Measurements from ENCODE around the gene TUBA1A. TPM values are rescaled to one million over a fixed set of nuclear protein-coding genes. Genes with fewer than 3 reads are reported as not detected.
"Not testable (repeated sequence)": the region's sequence is repeated elsewhere in the genome, so short reads cannot be mapped to it uniquely, and the experiment has no call there.

The TUBA1A gene
- total and polyA plus RNA-seq, 5 donors from 2014 or later, result 213 to 298 (median 250) TPM

DNA sequence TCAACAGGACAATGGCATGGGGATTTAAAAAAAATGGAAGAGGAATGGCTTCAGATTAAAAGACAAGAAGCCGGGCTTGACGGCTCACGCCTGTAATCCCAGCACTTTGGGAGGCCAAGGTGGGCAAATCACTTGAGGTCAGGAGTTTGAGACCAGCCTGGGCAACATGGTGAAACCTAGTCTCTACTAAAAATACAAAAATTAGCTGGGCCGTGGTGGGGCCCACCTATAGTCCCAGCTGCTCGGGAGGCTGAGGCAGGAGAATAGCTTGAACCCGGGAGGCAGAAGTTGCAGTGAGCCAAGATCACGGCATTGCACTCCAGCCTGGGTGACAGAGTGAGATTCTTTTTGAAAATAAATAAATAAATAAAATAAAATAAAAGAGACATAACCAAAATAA, 21.8 kb upstream of the TUBA1A start:
- H3K36me3 Mint-ChIP-seq; H3K4me1 ChIP-seq (ENCODE audit: control insufficient read depth, insufficient read depth, low read length, poor library complexity, severe bottlenecking); H3K27me3 ChIP-seq (ENCODE audit: control insufficient read depth, insufficient read depth, low read length); H3K4me3 Mint-ChIP-seq; H3K27ac Mint-ChIP-seq; H3K27ac ChIP-seq (ENCODE audit: insufficient read depth, low read length, poor library complexity, severe bottlenecking); H3K4me1 Mint-ChIP-seq; H3K9me3 ChIP-seq (ENCODE audit: control insufficient read depth in 2 of 2, low read length in 2 of 2); ATAC-seq (ENCODE audit: low read depth in 2 of 2); H3K9me3 Mint-ChIP-seq; H3K4me3 ChIP-seq (ENCODE audit: low read depth, low read length); H3K36me3 ChIP-seq (ENCODE audit: control insufficient read depth, insufficient read depth, low read length); DNase-seq: not testable (repeated sequence)
- H3K27me3 Mint-ChIP-seq, result peaks cover 16% of the 10 kb centered on the region

DNA sequence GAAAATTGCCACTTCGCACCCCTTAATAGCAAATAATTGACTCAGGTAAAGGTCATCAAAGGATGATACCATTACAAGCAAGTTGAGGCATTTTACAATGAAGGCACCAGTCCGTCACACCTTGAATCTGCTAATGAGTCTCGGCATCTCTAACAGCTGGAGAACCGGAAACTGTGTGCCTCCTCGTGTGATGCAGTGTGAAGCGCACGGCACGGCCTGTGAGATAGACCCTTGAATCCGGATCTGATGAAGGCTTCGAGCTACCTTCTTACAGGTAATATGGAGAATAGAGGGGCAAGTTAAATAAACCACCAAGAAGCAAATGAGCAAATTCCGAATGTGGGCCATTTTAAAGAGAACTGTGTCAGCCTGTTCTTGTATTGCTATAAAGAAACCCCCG, 19.8 kb upstream of the TUBA1A start:
- Histone ChIP-seq H3K4me3 (ENCODE audit: low read depth, low read length) (no peak overlapping the region), H3K27me3 (ENCODE audit: control insufficient read depth, insufficient read depth, low read length) (peaks cover 3% of the 10 kb centered on the region), H3K9me3 (ENCODE audit: control insufficient read depth in 2 of 2, low read length in 2 of 2) (no peaks in the 10 kb centered on the region), H3K27ac (ENCODE audit: insufficient read depth, low read length, poor library complexity, severe bottlenecking) (no peak overlapping the region), H3K4me1 (ENCODE audit: control insufficient read depth, insufficient read depth, low read length, poor library complexity, severe bottlenecking) (no peaks in the 10 kb centered on the region), H3K36me3 (ENCODE audit: control insufficient read depth, insufficient read depth, low read length) (no peaks in the 10 kb centered on the region)
- Mint-ChIP-seq H3K4me1 (no peaks in the 10 kb centered on the region), H3K4me3 (no peak overlapping the region), H3K27me3 (peaks cover 13% of the 10 kb centered on the region), H3K36me3 (no peaks in the 10 kb centered on the region), H3K9me3 (peaks cover 0 to 2% (median 0%) of the 10 kb centered on the region in 7 donors), H3K27ac (no peak overlapping the region)
- DNase-seq, result no peak
- no peak for ATAC-seq (ENCODE audit: low read depth in 2 of 2)

DNA sequence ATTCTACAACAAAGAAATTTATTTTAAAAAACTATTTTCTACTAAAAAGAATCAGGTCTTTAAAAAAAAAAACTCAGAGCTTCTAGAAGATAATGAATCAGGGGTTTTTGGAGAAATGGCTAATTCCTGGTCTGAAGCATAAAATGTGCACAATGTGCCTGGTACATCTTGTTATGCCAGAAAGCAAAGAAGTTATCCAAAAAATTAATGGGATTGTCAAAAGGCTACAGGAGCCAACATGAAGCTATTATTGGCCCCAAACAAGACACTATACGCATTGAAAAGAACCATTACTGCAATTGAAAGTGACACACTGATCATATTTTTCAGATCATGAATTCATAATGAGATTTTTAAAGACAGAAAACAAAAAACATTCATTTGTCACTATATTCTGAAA, 19.3 kb upstream of the TUBA1A start:
- no peaks in the 10 kb centered on the region for H3K36me3 Mint-ChIP-seq
- no peak for DNase-seq
- H3K4me3 ChIP-seq (ENCODE audit: low read depth, low read length), result no peak overlapping the region
- peaks cover 13% of the 10 kb centered on the region for H3K27me3 Mint-ChIP-seq
- H3K4me1 Mint-ChIP-seq, result no peaks in the 10 kb centered on the region
- H3K4me3 Mint-ChIP-seq, result no peak overlapping the region
- H3K9me3 ChIP-seq (ENCODE audit: control insufficient read depth in 2 of 2, low read length in 2 of 2), result no peaks in the 10 kb centered on the region
- H3K36me3 ChIP-seq (ENCODE audit: control insufficient read depth, insufficient read depth, low read length), result no peaks in the 10 kb centered on the region
- no peaks in the 10 kb centered on the region for H3K4me1 ChIP-seq (ENCODE audit: control insufficient read depth, insufficient read depth, low read length, poor library complexity, severe bottlenecking)
- no peak overlapping the region for H3K27ac Mint-ChIP-seq
- no peak overlapping the region for H3K27ac ChIP-seq (ENCODE audit: insufficient read depth, low read length, poor library complexity, severe bottlenecking)
- ATAC-seq (ENCODE audit: low read depth in 2 of 2), result no peak
- peaks cover 3% of the 10 kb centered on the region for H3K27me3 ChIP-seq (ENCODE audit: control insufficient read depth, insufficient read depth, low read length)
- peaks cover 0 to 2% (median 0%) of the 10 kb centered on the region in 7 donors for H3K9me3 Mint-ChIP-seq

DNA sequence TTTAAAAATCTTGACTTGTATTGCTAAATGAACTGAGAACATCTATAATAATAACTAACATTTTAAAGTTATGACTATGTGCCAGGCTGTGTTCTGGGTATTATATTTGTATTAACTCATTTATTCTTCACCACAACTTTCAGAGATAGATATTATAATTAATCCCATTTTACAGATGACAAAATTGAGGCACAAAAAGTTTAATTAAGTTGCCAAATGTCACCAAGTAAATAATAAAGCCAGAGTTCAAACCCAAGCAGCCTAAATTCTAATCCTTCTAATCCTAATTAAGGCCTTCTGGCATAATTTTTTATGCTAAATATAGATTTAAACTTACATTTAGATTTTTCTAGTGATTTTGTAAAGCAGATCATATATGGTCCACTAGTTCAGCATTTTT, 17.5 kb upstream of the TUBA1A start:
- peaks cover 1 to 6% (median 4%) of the 10 kb centered on the region in 4 donors for H3K4me1 Mint-ChIP-seq

DNA sequence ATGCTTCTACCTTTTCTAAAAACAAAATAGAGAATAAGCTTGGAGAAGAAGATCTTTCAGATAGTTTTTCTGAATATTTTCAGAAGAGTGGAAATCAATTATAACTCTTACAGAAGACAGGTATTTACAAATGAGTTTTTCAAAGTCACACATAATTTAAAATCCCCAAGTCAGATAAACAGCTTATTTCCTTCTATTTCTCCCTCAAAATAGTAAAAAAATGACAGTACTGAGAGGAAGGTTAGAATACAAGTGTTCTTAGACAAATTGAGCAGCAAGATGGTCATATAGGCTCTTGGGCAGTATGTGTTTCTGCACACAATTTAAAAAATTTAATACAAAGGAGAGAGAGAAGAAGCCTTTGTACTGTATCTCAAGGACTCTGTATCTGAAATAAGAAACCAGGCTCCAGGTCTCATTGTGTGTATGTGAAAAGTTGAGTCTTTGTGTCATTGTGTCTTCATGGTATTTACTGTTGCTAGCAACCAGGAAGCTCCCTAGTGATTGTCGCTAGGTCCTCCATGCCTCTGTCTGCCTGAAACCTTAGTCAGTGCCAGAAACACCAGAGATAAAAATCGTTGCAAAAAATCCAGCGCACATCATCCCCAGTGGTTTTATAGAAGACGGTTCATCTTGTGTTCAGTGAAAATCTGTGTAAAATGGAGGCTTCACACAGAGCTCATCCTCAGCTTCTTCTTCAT, 12.9 kb upstream of the TUBA1A start:
- DNase-seq (no peak), ATAC-seq (ENCODE audit: low read depth in 2 of 2) (no peak)
- H3K27ac ChIP-seq (ENCODE audit: insufficient read depth, low read length, poor library complexity, severe bottlenecking), result no peak overlapping the region
- peaks cover 5% of the 10 kb centered on the region for H3K27me3 Mint-ChIP-seq
- H3K4me1 ChIP-seq (ENCODE audit: control insufficient read depth, insufficient read depth, low read length, poor library complexity, severe bottlenecking), result peaks cover 5% of the 10 kb centered on the region
- H3K4me1 Mint-ChIP-seq, result peaks cover 6 to 10% (median 9%) of the 10 kb centered on the region in 4 donors
- H3K4me3 Mint-ChIP-seq, result no peak overlapping the region
- H3K36me3 Mint-ChIP-seq, result no peaks in the 10 kb centered on the region
- peaks cover 5% of the 10 kb centered on the region for H3K27me3 ChIP-seq (ENCODE audit: control insufficient read depth, insufficient read depth, low read length)
- H3K4me3 ChIP-seq (ENCODE audit: low read depth, low read length), result no peak overlapping the region
- peak overlapping the region in 1 of 3 donors; percentile 23 for H3K27ac Mint-ChIP-seq
- H3K36me3 ChIP-seq (ENCODE audit: control insufficient read depth, insufficient read depth, low read length), result no peaks in the 10 kb centered on the region
- H3K9me3 Mint-ChIP-seq, result peaks cover 0 to 2% (median 0%) of the 10 kb centered on the region in 7 donors
- no peaks in the 10 kb centered on the region for H3K9me3 ChIP-seq (ENCODE audit: control insufficient read depth in 2 of 2, low read length in 2 of 2)

More for the DNA sequence above, 17.5 kb upstream of the TUBA1A start:
- ATAC-seq (ENCODE audit: low read depth in 2 of 2) (no peak), DNase-seq (no peak)
- no peak overlapping the region for H3K27ac Mint-ChIP-seq
- Histone ChIP-seq H3K27ac (ENCODE audit: insufficient read depth, low read length, poor library complexity, severe bottlenecking) (no peak overlapping the region), H3K9me3 (ENCODE audit: control insufficient read depth in 2 of 2, low read length in 2 of 2) (no peaks in the 10 kb centered on the region), H3K4me1 (ENCODE audit: control insufficient read depth, insufficient read depth, low read length, poor library complexity, severe bottlenecking) (peaks cover under 1% of the 10 kb centered on the region), H3K36me3 (ENCODE audit: control insufficient read depth, insufficient read depth, low read length) (no peaks in the 10 kb centered on the region), H3K27me3 (ENCODE audit: control insufficient read depth, insufficient read depth, low read length) (peaks cover 5% of the 10 kb centered on the region), H3K4me3 (ENCODE audit: low read depth, low read length) (no peak overlapping the region)
- H3K36me3 Mint-ChIP-seq, result no peaks in the 10 kb centered on the region
- peaks cover 16% of the 10 kb centered on the region for H3K27me3 Mint-ChIP-seq
- peaks cover 0 to 2% (median 0%) of the 10 kb centered on the region in 7 donors for H3K9me3 Mint-ChIP-seq
- no peak overlapping the region for H3K4me3 Mint-ChIP-seq

DNA sequence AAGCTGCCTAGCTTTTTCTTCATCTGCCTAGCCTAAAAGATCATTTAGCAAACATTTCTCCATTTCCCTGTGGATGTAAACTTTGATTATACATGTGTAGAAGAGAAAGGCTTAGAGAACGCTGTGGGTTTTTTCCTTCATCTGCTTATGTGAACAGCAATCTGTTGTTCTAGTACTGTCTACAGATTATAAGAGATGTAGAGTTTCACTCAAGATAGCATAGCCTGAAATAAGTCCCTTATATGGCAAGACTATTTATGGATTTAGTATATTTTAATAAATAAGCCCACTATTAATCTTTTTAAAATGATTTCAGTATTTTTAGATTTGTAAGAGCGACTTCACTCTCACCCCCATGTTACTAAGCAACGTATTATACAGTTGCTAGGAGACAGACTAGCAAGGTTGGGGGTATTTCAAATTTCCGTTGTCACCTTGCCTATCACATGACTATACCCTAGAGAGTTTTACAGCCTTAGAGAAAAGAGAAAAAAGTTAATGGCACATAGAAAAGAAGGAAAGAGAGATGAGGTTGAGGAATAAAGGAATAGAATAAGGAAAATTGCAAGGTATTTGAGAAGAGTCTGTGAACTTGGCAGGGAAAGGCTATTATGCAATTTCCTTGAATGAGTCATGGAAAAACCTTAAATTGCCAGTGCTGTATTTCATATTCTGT, 12.2 kb upstream of the TUBA1A start:
- ATAC-seq (ENCODE audit: low read depth in 2 of 2) (peak; percentile 86 to 87), DNase-seq (peak in 2 of 3 donors; percentile 49 to 56)
- Mint-ChIP-seq H3K4me3 (no peak overlapping the region), H3K27me3 (peaks cover 5% of the 10 kb centered on the region), H3K27ac (peak overlapping the region in 1 of 3 donors; percentile 23), H3K36me3 (no peaks in the 10 kb centered on the region), H3K9me3 (peaks cover 0 to 2% (median 0%) of the 10 kb centered on the region in 7 donors), H3K4me1 (peaks cover 6 to 10% (median 9%) of the 10 kb centered on the region in 4 donors)
- peaks cover 5% of the 10 kb centered on the region for H3K27me3 ChIP-seq (ENCODE audit: control insufficient read depth, insufficient read depth, low read length)
- no peaks in the 10 kb centered on the region for H3K9me3 ChIP-seq (ENCODE audit: control insufficient read depth in 2 of 2, low read length in 2 of 2)
- no peak overlapping the region for H3K4me3 ChIP-seq (ENCODE audit: low read depth, low read length)
- H3K36me3 ChIP-seq (ENCODE audit: control insufficient read depth, insufficient read depth, low read length), result no peaks in the 10 kb centered on the region
- H3K4me1 ChIP-seq (ENCODE audit: control insufficient read depth, insufficient read depth, low read length, poor library complexity, severe bottlenecking), result peaks cover 5% of the 10 kb centered on the region
- no peak overlapping the region for H3K27ac ChIP-seq (ENCODE audit: insufficient read depth, low read length, poor library complexity, severe bottlenecking)

DNA sequence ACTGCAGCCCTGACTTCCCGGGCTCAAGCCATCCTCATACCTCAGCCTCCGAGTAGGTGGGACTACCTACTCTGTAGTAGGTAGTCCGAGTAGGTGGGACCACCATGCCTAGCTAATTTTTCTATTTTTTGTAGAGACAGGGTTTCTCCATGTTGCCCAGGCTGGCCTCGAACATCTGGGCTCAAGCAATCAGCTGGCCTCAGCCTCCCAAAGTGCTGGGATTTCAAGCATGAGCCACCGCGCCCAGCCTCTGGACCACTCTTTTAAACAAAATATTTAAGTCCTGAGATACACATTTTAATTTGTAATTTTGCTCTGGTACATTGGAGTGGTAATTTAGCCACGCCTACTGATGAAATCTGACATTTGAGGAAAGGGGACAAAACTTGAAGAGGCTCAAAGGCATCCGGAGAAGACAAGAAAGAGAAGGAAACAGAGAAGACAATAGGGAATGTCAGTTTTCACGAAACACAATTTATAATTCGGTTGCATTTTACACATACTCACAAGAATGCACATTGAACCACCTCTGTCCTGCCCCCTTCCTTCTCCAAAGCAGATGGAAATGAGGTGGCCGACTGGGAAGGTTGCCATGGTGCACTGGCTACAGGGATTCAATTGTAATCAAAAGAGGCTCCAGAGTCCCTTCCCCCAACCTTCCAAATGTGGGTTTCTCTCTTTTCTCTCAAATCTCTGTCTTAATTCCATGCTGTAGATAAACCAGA, 9.7 kb upstream of the TUBA1A start:
- H3K4me1 Mint-ChIP-seq, result peaks cover 6 to 11% (median 10%) of the 10 kb centered on the region in 4 donors
- Histone ChIP-seq H3K27me3 (ENCODE audit: control insufficient read depth, insufficient read depth, low read length) (peaks cover 2% of the 10 kb centered on the region), H3K27ac (ENCODE audit: insufficient read depth, low read length, poor library complexity, severe bottlenecking) (no peak overlapping the region), H3K36me3 (ENCODE audit: control insufficient read depth, insufficient read depth, low read length) (no peaks in the 10 kb centered on the region), H3K4me3 (ENCODE audit: low read depth, low read length) (no peak overlapping the region), H3K4me1 (ENCODE audit: control insufficient read depth, insufficient read depth, low read length, poor library complexity, severe bottlenecking) (peaks cover 5% of the 10 kb centered on the region), H3K9me3 (ENCODE audit: control insufficient read depth in 2 of 2, low read length in 2 of 2) (no peaks in the 10 kb centered on the region)
- peaks cover 0 to 3% (median 0%) of the 10 kb centered on the region in 7 donors for H3K9me3 Mint-ChIP-seq
- ATAC-seq (ENCODE audit: low read depth in 2 of 2) (no peak), DNase-seq (no peak)
- no peak overlapping the region for H3K4me3 Mint-ChIP-seq
- H3K27me3 Mint-ChIP-seq, result peaks cover 5% of the 10 kb centered on the region
- no peak overlapping the region for H3K27ac Mint-ChIP-seq
- H3K36me3 Mint-ChIP-seq, result no peaks in the 10 kb centered on the region
